ENCODE measurements around the gene APOBEC3F.
"Not testable (repeated sequence)": the region's sequence is repeated elsewhere in the genome, so short reads cannot be mapped to it uniquely, and the experiment has no call there.

DNA sequence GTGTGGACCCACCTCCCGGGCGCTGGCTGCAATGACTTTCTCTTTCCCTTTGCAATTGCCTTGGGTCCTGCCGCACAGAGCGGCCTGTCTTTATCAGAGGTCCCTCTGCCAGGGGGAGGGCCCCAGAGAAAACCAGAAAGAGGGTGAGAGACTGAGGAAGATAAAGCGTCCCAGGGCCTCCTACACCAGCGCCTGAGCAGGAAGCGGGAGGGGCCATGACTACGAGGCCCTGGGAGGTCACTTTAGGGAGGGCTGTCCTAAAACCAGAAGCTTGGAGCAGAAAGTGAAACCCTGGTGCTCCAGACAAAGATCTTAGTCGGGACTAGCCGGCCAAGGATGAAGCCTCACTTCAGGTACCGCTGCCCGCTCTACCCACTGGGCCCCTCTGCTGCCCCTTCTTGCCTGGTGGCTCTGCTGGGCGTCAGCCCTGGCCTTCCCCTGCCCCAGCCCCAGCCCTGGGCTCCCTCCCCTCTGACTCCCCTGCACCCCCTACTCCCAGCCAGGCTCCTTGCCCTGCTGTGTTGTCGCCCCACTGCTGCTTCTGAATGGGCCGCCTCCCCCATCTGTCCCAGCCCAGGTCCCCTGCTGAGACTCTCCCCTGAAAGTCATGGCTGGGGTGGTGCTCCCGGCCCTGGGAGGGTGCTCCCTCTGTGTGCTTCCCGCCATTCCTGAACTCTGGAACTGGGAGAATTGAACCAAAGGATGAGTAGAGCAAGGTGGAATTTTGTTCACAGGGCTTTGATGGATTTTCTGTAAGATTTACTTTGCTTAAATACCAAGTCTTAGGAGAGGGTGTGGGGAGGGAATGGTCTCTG lies 36.6 kb downstream of the APOBEC3F start, which contains the start of gene APOBEC3G:
- TF ChIP-seq, protein P1, sequence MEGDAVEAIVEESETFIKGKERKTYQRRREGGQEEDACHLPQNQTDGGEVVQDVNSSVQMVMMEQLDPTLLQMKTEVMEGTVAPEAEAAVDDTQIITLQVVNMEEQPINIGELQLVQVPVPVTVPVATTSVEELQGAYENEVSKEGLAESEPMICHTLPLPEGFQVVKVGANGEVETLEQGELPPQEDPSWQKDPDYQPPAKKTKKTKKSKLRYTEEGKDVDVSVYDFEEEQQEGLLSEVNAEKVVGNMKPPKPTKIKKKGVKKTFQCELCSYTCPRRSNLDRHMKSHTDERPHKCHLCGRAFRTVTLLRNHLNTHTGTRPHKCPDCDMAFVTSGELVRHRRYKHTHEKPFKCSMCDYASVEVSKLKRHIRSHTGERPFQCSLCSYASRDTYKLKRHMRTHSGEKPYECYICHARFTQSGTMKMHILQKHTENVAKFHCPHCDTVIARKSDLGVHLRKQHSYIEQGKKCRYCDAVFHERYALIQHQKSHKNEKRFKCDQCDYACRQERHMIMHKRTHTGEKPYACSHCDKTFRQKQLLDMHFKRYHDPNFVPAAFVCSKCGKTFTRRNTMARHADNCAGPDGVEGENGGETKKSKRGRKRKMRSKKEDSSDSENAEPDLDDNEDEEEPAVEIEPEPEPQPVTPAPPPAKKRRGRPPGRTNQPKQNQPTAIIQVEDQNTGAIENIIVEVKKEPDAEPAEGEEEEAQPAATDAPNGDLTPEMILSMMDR (IDR thresholded peaks at IDR 0.05; ENCODE audit: borderline replicate concordance, extremely low read depth, low read length, poor library complexity, severe bottlenecking), result not testable (repeated sequence)
- not testable (repeated sequence) for TF ChIP-seq EZH2 (IDR thresholded peaks at IDR 0.05; ENCODE audit: borderline replicate concordance, low read depth, low read length, severe bottlenecking)
